H9 (cell line): Measurements from ENCODE around the gene ZIM2. TPM values are rescaled to one million over a fixed set of nuclear protein-coding genes. Genes with fewer than 3 reads are reported as not detected.

Source experiments
- DNase-seq: peaks from one replicate; pipeline ENCODE4 v3.0.0-alpha.2; 2017
- H2AFZ ChIP-seq: one replicate; pipeline ENCODE4 v1.6.1; 2013; ENCODE audit warnings: mild to moderate bottlenecking, low read length, control low read depth, moderate library complexity
- H2AK5ac ChIP-seq: 2 replicates; pipeline ENCODE4 v1.6.1; 2013; ENCODE audit warnings: low read length, control low read depth, mixed read lengths; ENCODE audit not compliant: insufficient read length
- H2BK120ac ChIP-seq: one replicate; pipeline ENCODE4 v1.6.1; 2013; ENCODE audit warnings: low read depth, mild to moderate bottlenecking, low read length, control low read depth, inconsistent platforms; ENCODE audit not compliant: poor library complexity, severe bottlenecking
- H2BK12ac ChIP-seq: 2 replicates; pipeline ENCODE4 v1.6.1; 2013; ENCODE audit warnings: low read length, control low read depth, mixed read lengths, low read depth; ENCODE audit not compliant: insufficient read length
- H2BK15ac ChIP-seq: 2 replicates; pipeline ENCODE4 v1.6.1; 2013; ENCODE audit warnings: low read depth, low read length, control low read depth
- H2BK20ac ChIP-seq: one replicate; pipeline ENCODE4 v1.6.1; 2013; ENCODE audit warnings: low read depth, mild to moderate bottlenecking, low read length, control low read depth, inconsistent platforms; ENCODE audit not compliant: poor library complexity, severe bottlenecking
- H2BK5ac ChIP-seq: 2 replicates; pipeline ENCODE4 v1.6.1; 2013; ENCODE audit warnings: low read length, control low read depth, mixed read lengths; ENCODE audit not compliant: insufficient read length
- H3K14ac ChIP-seq: 2 replicates; pipeline ENCODE4 v1.6.1; 2013; ENCODE audit warnings: low read length, control low read depth; ENCODE audit not compliant: insufficient read depth
- H3K18ac ChIP-seq: 2 replicates; pipeline ENCODE4 v1.6.1; 2013; ENCODE audit warnings: low read depth, mild to moderate bottlenecking, mixed read lengths, low read length, control low read depth; ENCODE audit not compliant: insufficient read length
- H3K23ac ChIP-seq: 2 replicates; pipeline ENCODE4 v1.6.1; 2013; ENCODE audit warnings: low read length, control low read depth, mixed read lengths, low read depth; ENCODE audit not compliant: insufficient read length
- H3K23me2 ChIP-seq: 2 replicates; pipeline ENCODE4 v1.6.1; 2013; ENCODE audit warnings: low read depth, mild to moderate bottlenecking, mixed read lengths, low read length, control low read depth; ENCODE audit not compliant: insufficient read length, poor library complexity, severe bottlenecking
- H3K27ac ChIP-seq: 2 replicates; pipeline ENCODE4 v1.5.1; 2013; ENCODE audit warnings: low read length, control low read depth, mixed read lengths, low read depth; ENCODE audit not compliant: insufficient read length
- H3K27me3 ChIP-seq: 2 replicates; pipeline ENCODE4 v1.6.1; 2013; ENCODE audit warnings: low read length, control low read depth, inconsistent platforms; ENCODE audit not compliant: insufficient read depth
- H3K4ac ChIP-seq: 2 replicates; pipeline ENCODE4 v1.6.1; 2013; ENCODE audit warnings: low read depth, mild to moderate bottlenecking, control low read depth, inconsistent platforms, low read length, moderate library complexity
- H3K4me1 ChIP-seq: 2 replicates; pipeline ENCODE4 v1.6.1; 2013; ENCODE audit warnings: low read length, control low read depth, inconsistent platforms; ENCODE audit not compliant: insufficient read depth
- H3K4me2 ChIP-seq: 2 replicates; pipeline ENCODE4 v1.6.1; 2013; ENCODE audit warnings: low read length, control low read depth, mixed read lengths; ENCODE audit not compliant: insufficient read length, insufficient read depth
- H3K56ac ChIP-seq: 2 replicates; pipeline ENCODE4 v1.6.1; 2013; ENCODE audit warnings: low read depth, mild to moderate bottlenecking, mixed read lengths, low read length, control low read depth; ENCODE audit not compliant: insufficient read length
- H3K79me1 ChIP-seq: 2 replicates; pipeline ENCODE4 v1.6.1; 2013; ENCODE audit warnings: low read depth, mild to moderate bottlenecking, moderate library complexity, low read length, control low read depth, inconsistent platforms; ENCODE audit not compliant: insufficient read depth, poor library complexity, severe bottlenecking
- H3K79me2 ChIP-seq: 2 replicates; pipeline ENCODE4 v1.6.1; 2013; ENCODE audit warnings: low read length, control low read depth, inconsistent platforms; ENCODE audit not compliant: insufficient read depth
- H3K9ac ChIP-seq: 2 replicates; pipeline ENCODE4 v1.6.1; 2013; ENCODE audit warnings: low read length, control low read depth, mixed read lengths; ENCODE audit not compliant: insufficient read length; ENCODE audit errors: extremely low read depth
- H3K9me3 ChIP-seq: one replicate; pipeline ENCODE4 v1.6.1; 2013; ENCODE audit warnings: low read depth, low read length, inconsistent platforms; ENCODE audit not compliant: control insufficient read depth
- H3T11ph ChIP-seq: one replicate; pipeline ENCODE4 v1.6.1; 2013; ENCODE audit warnings: mild to moderate bottlenecking, low read length, control low read depth, inconsistent platforms
- H4K20me1 ChIP-seq: one replicate; pipeline ENCODE4 v1.6.1; 2013; ENCODE audit not compliant: control insufficient read depth, insufficient read length, insufficient read depth
- H4K5ac ChIP-seq: 2 replicates; pipeline ENCODE4 v1.6.1; 2013; ENCODE audit warnings: low read depth, mild to moderate bottlenecking, mixed read lengths, low read length, control low read depth; ENCODE audit not compliant: insufficient read length
- H4K8ac ChIP-seq: replicated peaks from 2 replicates; pipeline ENCODE4 v1.6.1; 2013; ENCODE audit warnings: low read length, control low read depth, mixed read lengths, low read depth; ENCODE audit not compliant: insufficient read length
- H4K91ac ChIP-seq: 2 replicates; pipeline ENCODE4 v1.6.1; 2013; ENCODE audit warnings: low read depth, mild to moderate bottlenecking, moderate library complexity, mixed read lengths, low read length, control low read depth; ENCODE audit not compliant: insufficient read length
- H3K27ac Mint-ChIP-seq, 3 experiments: 2 replicates in 2 of 3; 3 replicates in 1 of 3; pipeline ENCODE4 v1.8.0; 2020 to 2021; ENCODE audit warnings: mixed read lengths in 3 of 3, mild to moderate bottlenecking in 1 of 3, moderate library complexity in 1 of 3
- H3K27me3 Mint-ChIP-seq: 2 replicates; pipeline ENCODE4 v1.8.0; 2021; ENCODE audit warnings: low read depth, mild to moderate bottlenecking, moderate library complexity, mixed read lengths
- H3K36me3 Mint-ChIP-seq, 3 experiments: 2 replicates in 2 of 3; 3 replicates in 1 of 3; pipeline ENCODE4 v1.8.0; 2020 to 2021; ENCODE audit warnings: low read depth in 3 of 3, mixed read lengths in 3 of 3; ENCODE audit not compliant: insufficient read depth in 1 of 3
- H3K4me1 Mint-ChIP-seq, 2 experiments: 2 replicates each; pipeline ENCODE4 v1.8.0; 2020; ENCODE audit warnings: mixed read lengths in 2 of 2
- H3K4me3 Mint-ChIP-seq, 2 experiments: 2 replicates in 1 of 2; 3 replicates in 1 of 2; pipeline ENCODE4 v1.8.0; 2020 to 2021; ENCODE audit warnings: mild to moderate bottlenecking in 2 of 2, mixed read lengths in 2 of 2, moderate library complexity in 1 of 2
- H3K9me3 Mint-ChIP-seq, 2 experiments: 2 replicates in 1 of 2; 3 replicates in 1 of 2; pipeline ENCODE4 v1.8.0; 2020; ENCODE audit warnings: mild to moderate bottlenecking in 2 of 2, mixed read lengths in 2 of 2, moderate library complexity in 1 of 2
- CTCF ChIP-seq: fragments of 200-600 bp; sonication (generic); conservative IDR thresholded peaks from 3 replicates; pipeline ENCODE4 v1.8.0; 2021; ENCODE audit warnings: antibody characterized with exemption, mild to moderate bottlenecking
- WGBS: extraction: QIAGEN DNeasy Blood & Tissue Kit; methylation state at CpG from one replicate; pipeline ENCODE4 v1.1.7; 2013; ENCODE audit warnings: missing lambda C conversion rate, low lambda C conversion rate, mixed read lengths; ENCODE audit not compliant: insufficient read length; ENCODE audit errors: extremely low coverage; 5-methylcytosine and 5-hydroxymethylcytosine counted together
- total RNA-seq: library from RNA; stranded (reverse); gene quantifications from 2 replicates; pipeline ENCODE4 v1.2.1, GENCODE V29; 2021

Gene ZIM2
- total RNA-seq, 1 experiment from 2014 or later, result not detected

- no peak overlapping the region for H4K91ac ChIP-seq
- no peaks in the 10 kb centered on the region for H3K27me3 ChIP-seq
- no peak overlapping the region for H2BK15ac ChIP-seq
- H3K4ac ChIP-seq, result no peak overlapping the region
- no peak overlapping the region for H3T11ph ChIP-seq
- H3K18ac ChIP-seq, result no peak overlapping the region
- H2AK5ac ChIP-seq, result no peak overlapping the region
- no peak for TF ChIP-seq CTCF
- Mint-ChIP-seq H3K27me3 (peaks cover 1% of the 10 kb centered on the region), H3K36me3 (peaks cover 10 to 33% (median 19%) of the 10 kb centered on the region in 3 experiments), H3K27ac (no peak overlapping the region), H3K4me3 (no peak overlapping the region), H3K4me1 (no peaks in the 10 kb centered on the region), H3K9me3 (peaks cover 90 to 94% of the 10 kb centered on the region in 2 experiments)
- H3K9ac ChIP-seq, result no peak overlapping the region
- peaks cover 70% of the 10 kb centered on the region for H3K9me3 ChIP-seq
- H3K4me2 ChIP-seq, result no peak overlapping the region
- no peak overlapping the region for H3K27ac ChIP-seq
- H3K23ac ChIP-seq, result no peak overlapping the region
- DNase-seq, result no peak
- H4K8ac ChIP-seq, result no peak overlapping the region
- H2BK20ac ChIP-seq, result no peak overlapping the region
- H2BK5ac ChIP-seq, result no peak overlapping the region
- H2AFZ ChIP-seq, result no peak overlapping the region
- H2BK120ac ChIP-seq, result no peak overlapping the region
- H3K79me1 ChIP-seq, result no peaks in the 10 kb centered on the region
- H3K56ac ChIP-seq, result no peak overlapping the region
- H3K79me2 ChIP-seq, result no peaks in the 10 kb centered on the region
- no peaks in the 10 kb centered on the region for H3K23me2 ChIP-seq
- H4K5ac ChIP-seq, result no peak overlapping the region
- H3K14ac ChIP-seq, result no peak overlapping the region
- H2BK12ac ChIP-seq, result no peak overlapping the region
- H3K4me1 ChIP-seq, result no peaks in the 10 kb centered on the region
- WGBS, result no CpG with 5 or more reads among the region's 1 CpG
- no peaks in the 10 kb centered on the region for H4K20me1 ChIP-seq
These were observed 27.9 kb upstream of the ZIM2 start for GRCh38 chr19:56868446-56868845.
